ENCODE data around the gene CLEC17A.

GRCh38 chr19:14615623-14616022 is 32.7 kb downstream of the CLEC17A start:
- TF ChIP-seq CTCF (IDR thresholded peaks at IDR 0.05) (no peak), POLR2A (IDR thresholded peaks at IDR 0.05) (no peak), POLR2AphosphoS5 (IDR thresholded peaks at IDR 0.05) (no peak)
